A673 (cell line): Measurements from ENCODE around the gene SLC25A26. TPM values are rescaled to one million over a fixed set of nuclear protein-coding genes. Genes with fewer than 3 reads are reported as not detected.
"Not testable (repeated sequence)": the region's sequence is repeated elsewhere in the genome, so short reads cannot be mapped to it uniquely, and the experiment has no call there.

ENCODE experiments used
- BruUV-seq: library from RNA; stranded (reverse); fragments of 400-500 nt; replicated peaks from 2 replicates; lab custom pipeline; 2021; lab: Mats Ljungman, UMichigan
- CTCF ChIA-PET: fragments of 300-600 bp; sonication (Branson Sonifier 250); formaldehyde crosslinking; loops from one replicate; lab custom pipeline; 2022; ENCODE audit warnings: antibody characterized with exemption; lab: Charles Lee
- POLR2A ChIA-PET: fragments of 300-600 bp; sonication (Branson Sonifier 250); formaldehyde crosslinking; loops from one replicate; lab custom pipeline; 2022; ENCODE audit warnings: antibody characterized with exemption; ENCODE audit not compliant: low non-redundant PET; lab: Charles Lee
- DNase-seq: peaks from one replicate; pipeline ENCODE4 v3.0.0-alpha.2; 2015; ENCODE audit warnings: low spot score
- H3K27ac ChIP-seq: fragments of 200-600 bp; sonication (generic); 2 replicates; pipeline ENCODE4 v1.5.1; 2016; ENCODE audit warnings: mixed run types, low read depth, mild to moderate bottlenecking, mixed read lengths, antibody characterized with exemption, low read length; ENCODE audit not compliant: poor library complexity, severe bottlenecking
- H3K27me3 ChIP-seq: fragments of 200-600 bp; sonication (generic); replicated peaks from 2 replicates; pipeline ENCODE4 v1.6.1; 2017; ENCODE audit warnings: mixed run types, low read depth, mild to moderate bottlenecking, mixed read lengths, antibody characterized with exemption, low read length; ENCODE audit not compliant: insufficient read depth, poor library complexity
- H3K36me3 ChIP-seq: fragments of 200-600 bp; sonication (generic); 2 replicates; pipeline ENCODE4 v1.6.1; 2016; ENCODE audit warnings: mixed run types, mild to moderate bottlenecking, mixed read lengths, antibody characterized with exemption, low read length; ENCODE audit not compliant: insufficient read depth, poor library complexity, severe bottlenecking
- H3K4me1 ChIP-seq: fragments of 200-600 bp; sonication (generic); 2 replicates; pipeline ENCODE4 v1.6.1; 2017; ENCODE audit warnings: mixed run types, mild to moderate bottlenecking, mixed read lengths, antibody characterized with exemption, low read length; ENCODE audit not compliant: insufficient read depth, poor library complexity, severe bottlenecking
- H3K4me3 ChIP-seq: fragments of 200-600 bp; sonication (generic); 2 replicates; pipeline ENCODE4 v1.5.1; 2016; ENCODE audit warnings: low read depth, mixed run types, mild to moderate bottlenecking, mixed read lengths, low read length; ENCODE audit not compliant: poor library complexity, severe bottlenecking
- H3K9me3 ChIP-seq: fragments of 200-600 bp; sonication (generic); 2 replicates; pipeline ENCODE4 v1.6.1; 2016; ENCODE audit warnings: mixed run types, low read depth, mild to moderate bottlenecking, mixed read lengths, antibody characterized with exemption, low read length; ENCODE audit not compliant: poor library complexity, severe bottlenecking
- CTCF ChIP-seq: fragments of 300-800, 200-600 bp; sonication (generic); conservative IDR thresholded peaks from 2 replicates; pipeline ENCODE4 v1.5.1; 2017; ENCODE audit warnings: low read depth, mild to moderate bottlenecking, antibody characterized with exemption, low read length, moderate library complexity, mixed read lengths
- EZH2 ChIP-seq: fragments of 200-600 bp; sonication (generic); IDR thresholded peaks from 2 replicates; pipeline ENCODE4 v1.6.1; 2017; ENCODE audit warnings: borderline replicate concordance, low read depth, mild to moderate bottlenecking, mixed read lengths, antibody characterized with exemption, low read length; ENCODE audit not compliant: poor library complexity, severe bottlenecking
- intact Hi-C: fragments of 100-400 bp; cut with micrococcal nuclease; formaldehyde crosslinking; loops from one replicate; pipeline ENCODE4 v1.10.0; 2022; ENCODE audit not compliant: unreplicated experiment
- total RNA-seq: library from RNA; stranded (reverse); gene quantifications from 2 replicates; pipeline ENCODE4 v1.2.3, GENCODE V29; 2021

SLC25A26 gene
- total RNA-seq, 1 experiment from 2014 or later, result 8.9 TPM

- H3K4me3 ChIP-seq, result no peak overlapping the region
- TF ChIP-seq CTCF (no peak), EZH2 (no peak)
- intact Hi-C loops, result no loop called here
- no peaks in the 10 kb centered on the region for H3K27me3 ChIP-seq
- ChIA-PET CTCF (no interaction called here), POLR2A (no interaction called here)
- no peaks in the 10 kb centered on the region for H3K9me3 ChIP-seq
- H3K36me3 ChIP-seq, result no peaks in the 10 kb centered on the region
- DNase-seq, result no peak
- no peak overlapping the region for H3K27ac ChIP-seq
- no TSS peak for BruUV-seq
- no peaks in the 10 kb centered on the region for H3K4me1 ChIP-seq
These were observed 83.5 kb downstream of the SLC25A26 start for GRCh38 chr3:66304293-66304692.

- POLR2A ChIA-PET, H3K4me3 ChIP-seq, H3K4me1 ChIP-seq, DNase-seq, CTCF ChIA-PET, H3K27me3 ChIP-seq, H3K27ac ChIP-seq, intact Hi-C loops, BruUV-seq, H3K36me3 ChIP-seq, H3K9me3 ChIP-seq: not testable (repeated sequence)
These were observed 85.3 kb downstream of the SLC25A26 start for GRCh38 chr3:66306086-66306485.

- H3K9me3 ChIP-seq, H3K27ac ChIP-seq, intact Hi-C loops, DNase-seq, H3K36me3 ChIP-seq, CTCF ChIA-PET, H3K4me3 ChIP-seq, BruUV-seq, H3K27me3 ChIP-seq, H3K4me1 ChIP-seq, POLR2A ChIA-PET: not testable (repeated sequence)
These were observed 86.2 kb downstream of the SLC25A26 start for GRCh38 chr3:66306991-66307390.

GRCh38 chr3:66312039-66312438, 91.2 kb downstream of the SLC25A26 start:
- Histone ChIP-seq H3K9me3 (no peaks in the 10 kb centered on the region), H3K4me3 (no peak overlapping the region), H3K27me3 (no peaks in the 10 kb centered on the region), H3K4me1 (no peaks in the 10 kb centered on the region), H3K27ac (no peak overlapping the region), H3K36me3 (no peaks in the 10 kb centered on the region)
- TF ChIP-seq EZH2, result no peak
- no peak for TF ChIP-seq CTCF
- DNase-seq, result no peak
- ChIA-PET POLR2A (no interaction called here), CTCF (no interaction called here)
- BruUV-seq, result no TSS peak
- intact Hi-C loops, result no loop called here
